Stomach smooth muscle (tissue), 2 donors: ENCODE measurements around the gene HS3ST5.
"Not testable (repeated sequence)": the region's sequence is repeated elsewhere in the genome, so short reads cannot be mapped to it uniquely, and the experiment has no call there.

Experiments used
- H3K27ac ChIP-seq: one replicate; pipeline ENCODE4 v1.7.0; 2013; ENCODE audit warnings: mild to moderate bottlenecking, low read length, inconsistent platforms
- H3K27me3 ChIP-seq, 2 donors: one replicate each; pipeline ENCODE4 v1.7.0; 2013; ENCODE audit warnings: low read length in 2 of 2; ENCODE audit not compliant: insufficient read depth in 2 of 2, control insufficient read depth in 1 of 2
- H3K36me3 ChIP-seq, 2 donors: one replicate each; pipeline ENCODE4 v1.7.0; 2013; ENCODE audit warnings: low read length in 2 of 2; ENCODE audit not compliant: control insufficient read depth in 2 of 2, insufficient read depth in 2 of 2
- H3K4me1 ChIP-seq: one replicate; pipeline ENCODE4 v1.7.0; 2013; ENCODE audit warnings: low read length; ENCODE audit not compliant: control insufficient read depth, insufficient read depth
- H3K4me3 ChIP-seq, 2 donors: one replicate each; pipeline ENCODE4 v1.7.0; 2013; ENCODE audit warnings: low read length in 2 of 2
- H3K9ac ChIP-seq, 2 donors: one replicate each; pipeline ENCODE4 v1.7.0; 2013; ENCODE audit warnings: low read length in 2 of 2, mild to moderate bottlenecking in 1 of 2
- H3K9me3 ChIP-seq, 2 donors: one replicate each; pipeline ENCODE4 v1.7.0; 2013; ENCODE audit warnings: low read length in 2 of 2; ENCODE audit not compliant: control insufficient read depth in 2 of 2
- donor health status: healthy.
- donor health status: Pancreatic carcinoma.

HS3ST5 gene

DNA sequence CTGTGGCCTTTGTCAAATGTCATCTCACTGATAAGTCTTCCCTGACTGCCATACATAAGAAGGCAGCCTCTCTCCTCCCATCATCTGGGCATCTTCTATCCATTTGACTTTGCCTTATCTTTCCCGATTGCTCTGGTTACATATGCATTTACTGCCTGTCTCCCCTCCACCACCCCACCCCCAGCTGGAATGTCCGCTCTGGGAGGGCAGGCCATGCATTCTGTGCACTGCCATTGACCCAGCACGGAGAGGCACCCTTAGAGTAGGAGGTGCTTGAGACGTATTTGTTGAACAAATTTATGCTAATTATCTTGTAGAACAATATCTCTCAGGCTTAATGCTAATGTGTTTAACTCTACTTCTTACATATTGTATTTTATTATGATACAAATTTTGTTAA, 188.0 kb downstream of the HS3ST5 start:
- H3K27ac ChIP-seq = no peak overlapping the region
- no peaks in the 10 kb centered on the region for H3K4me1 ChIP-seq
- no peak overlapping the region for H3K4me3 ChIP-seq
- no peaks in the 10 kb centered on the region for H3K36me3 ChIP-seq
- no peak overlapping the region for H3K9ac ChIP-seq
- H3K27me3 ChIP-seq = no peaks in the 10 kb centered on the region
- no peaks in the 10 kb centered on the region for H3K9me3 ChIP-seq

DNA sequence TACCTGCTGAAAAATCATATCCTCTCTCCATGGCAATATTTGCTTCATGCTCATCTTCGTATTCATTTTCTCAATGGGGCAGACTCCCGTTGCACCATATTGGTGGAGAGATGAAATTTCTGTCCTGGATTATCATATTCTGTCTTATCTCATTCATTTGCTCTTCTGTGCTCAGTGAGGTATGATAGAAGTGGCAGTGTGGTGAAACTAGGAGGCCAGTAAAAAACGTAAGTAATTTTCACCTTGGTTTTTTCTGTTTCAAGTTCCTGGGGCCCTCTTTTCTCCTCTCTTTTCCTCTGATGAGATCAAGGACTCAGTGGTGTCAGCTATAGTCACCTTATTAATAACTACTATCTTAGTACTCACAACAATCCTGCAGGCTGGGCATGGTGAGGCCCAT, 189.4 kb downstream of the HS3ST5 start:
- Histone ChIP-seq H3K36me3 (no peaks in the 10 kb centered on the region), H3K4me1 (no peaks in the 10 kb centered on the region), H3K9me3 (no peaks in the 10 kb centered on the region), H3K27ac (no peak overlapping the region), H3K4me3 (no peak overlapping the region), H3K27me3 (no peaks in the 10 kb centered on the region), H3K9ac (no peak overlapping the region)

DNA sequence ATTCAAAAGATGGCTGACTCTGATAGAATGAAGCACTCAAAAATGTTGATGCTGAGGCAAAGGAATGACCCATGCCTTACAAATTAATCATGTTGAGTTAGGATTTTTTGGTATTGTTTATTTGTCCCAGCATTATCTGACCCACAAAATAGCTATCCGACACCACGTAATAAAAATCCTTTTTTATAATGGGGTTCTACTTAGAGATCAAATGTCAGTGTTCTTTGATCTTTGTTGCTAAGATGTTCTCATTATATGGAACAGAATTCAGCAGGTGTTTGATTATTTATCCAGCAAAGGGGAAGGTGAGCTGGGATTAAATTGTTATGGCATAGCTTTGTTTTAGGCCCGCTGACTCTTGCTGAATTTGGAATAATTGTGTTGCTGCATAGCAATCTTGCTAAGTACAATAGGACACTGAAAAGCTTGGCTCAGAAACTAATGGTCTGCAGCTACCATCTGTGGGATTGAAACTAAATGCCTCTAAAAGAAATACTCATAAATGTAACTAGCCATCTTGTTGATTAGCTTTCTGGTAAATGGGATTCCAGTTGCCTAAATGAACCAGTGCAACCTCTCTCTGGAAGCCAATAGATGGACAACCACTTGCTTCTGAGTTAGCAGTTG, 191.6 kb downstream of the HS3ST5 start:
- H3K4me1 ChIP-seq = no peaks in the 10 kb centered on the region
- H3K9ac ChIP-seq = no peak overlapping the region
- no peak overlapping the region for H3K27ac ChIP-seq
- H3K4me3 ChIP-seq = no peak overlapping the region
- H3K27me3 ChIP-seq = no peaks in the 10 kb centered on the region
- peaks cover 0 to 4% of the 10 kb centered on the region in 2 donors for H3K9me3 ChIP-seq
- H3K36me3 ChIP-seq = no peaks in the 10 kb centered on the region

DNA sequence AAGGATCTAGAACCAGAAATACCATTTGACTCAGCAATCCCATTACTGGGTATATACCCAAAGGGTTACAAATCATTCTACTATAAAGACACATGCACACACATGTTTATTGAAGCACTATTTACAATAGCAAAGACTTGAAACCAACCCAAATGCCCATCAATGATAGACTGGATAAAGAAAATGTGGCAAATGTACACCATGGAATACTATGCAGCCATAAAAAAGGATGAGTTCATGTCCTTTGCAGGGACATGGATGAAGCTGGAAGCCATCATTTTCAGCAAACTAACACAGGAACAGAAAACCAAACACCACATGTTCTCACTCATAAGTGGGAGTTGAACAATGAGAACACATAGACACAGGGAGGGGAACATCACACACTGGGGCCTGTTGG, 193.6 kb downstream of the HS3ST5 start:
- H3K4me1 ChIP-seq, H3K4me3 ChIP-seq, H3K9me3 ChIP-seq, H3K27ac ChIP-seq, H3K27me3 ChIP-seq, H3K9ac ChIP-seq, H3K36me3 ChIP-seq: not testable (repeated sequence)

DNA sequence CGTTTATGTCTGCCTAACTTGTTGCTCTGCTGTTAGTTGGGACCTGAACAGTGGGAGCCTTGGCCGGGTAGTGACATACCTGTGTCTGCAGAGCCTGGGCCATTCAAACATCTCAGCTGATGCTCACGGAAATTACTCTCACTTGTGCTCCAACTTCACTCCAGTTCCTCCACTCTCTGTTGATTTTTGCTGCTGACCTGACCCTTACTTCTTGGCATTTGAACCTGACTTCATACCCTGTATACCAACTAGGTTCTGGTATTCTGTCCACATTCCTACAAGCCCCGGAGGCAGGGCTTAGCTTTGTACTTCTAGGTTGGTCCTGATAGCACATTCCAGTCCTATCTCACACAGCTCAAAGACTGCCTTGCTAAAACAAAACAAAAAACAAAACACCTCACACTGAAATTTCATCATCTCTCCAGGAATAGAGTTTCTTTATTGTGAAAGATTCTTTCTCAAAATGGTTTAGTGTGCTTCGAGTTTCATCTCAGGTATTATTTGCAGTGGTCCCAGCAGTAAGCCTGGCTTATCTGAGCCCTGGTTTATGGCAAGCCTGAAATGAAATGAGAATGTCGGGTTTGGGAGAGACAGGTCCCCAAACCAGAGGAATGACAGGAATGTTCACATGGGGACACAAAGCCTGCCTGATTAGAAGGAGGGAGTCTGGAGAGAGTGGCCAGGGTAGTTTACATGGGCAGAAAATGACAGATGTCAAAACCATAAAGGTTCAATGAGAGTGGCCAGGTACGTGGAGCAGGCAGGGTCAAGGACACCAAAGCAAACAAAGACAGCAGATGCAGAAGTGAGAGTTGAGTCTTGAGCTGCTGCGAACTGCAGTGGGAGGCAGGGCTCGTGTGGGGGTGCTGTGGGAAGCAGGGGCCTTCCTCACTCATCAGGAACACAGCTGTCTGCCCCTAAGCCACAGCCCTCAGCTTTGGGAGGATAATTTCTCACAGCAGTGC, 197.7 kb downstream of the HS3ST5 start:
- Histone ChIP-seq H3K9ac (no peak overlapping the region), H3K4me3 (no peak overlapping the region), H3K27ac (no peak overlapping the region), H3K27me3 (no peaks in the 10 kb centered on the region), H3K36me3 (no peaks in the 10 kb centered on the region), H3K9me3 (peaks cover 0 to 4% of the 10 kb centered on the region in 2 donors), H3K4me1 (no peaks in the 10 kb centered on the region)

DNA sequence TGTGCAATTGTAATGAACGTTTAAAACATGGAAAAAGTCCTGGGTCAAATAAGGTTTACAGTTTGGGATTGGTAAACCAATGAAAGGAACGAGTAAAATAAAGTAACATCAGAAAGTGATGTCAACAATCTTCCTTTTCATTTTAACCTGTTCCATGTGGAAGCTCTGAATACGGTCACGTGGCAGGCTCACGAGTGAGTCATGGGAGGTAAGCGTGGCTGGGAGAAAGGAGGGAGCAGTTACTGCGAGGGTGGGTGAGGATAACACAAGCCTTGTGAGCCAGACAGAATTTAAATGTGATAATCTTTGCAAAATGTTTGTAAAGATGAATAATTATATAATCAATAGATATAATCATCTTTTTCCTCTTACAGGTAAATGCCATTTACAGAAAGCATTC, 200.6 kb downstream of the HS3ST5 start:
- Histone ChIP-seq H3K27me3 (no peaks in the 10 kb centered on the region), H3K36me3 (no peaks in the 10 kb centered on the region), H3K9me3 (peaks cover 0 to 7% of the 10 kb centered on the region in 2 donors), H3K27ac (no peak overlapping the region), H3K9ac (no peak overlapping the region), H3K4me1 (no peaks in the 10 kb centered on the region), H3K4me3 (no peak overlapping the region)

DNA sequence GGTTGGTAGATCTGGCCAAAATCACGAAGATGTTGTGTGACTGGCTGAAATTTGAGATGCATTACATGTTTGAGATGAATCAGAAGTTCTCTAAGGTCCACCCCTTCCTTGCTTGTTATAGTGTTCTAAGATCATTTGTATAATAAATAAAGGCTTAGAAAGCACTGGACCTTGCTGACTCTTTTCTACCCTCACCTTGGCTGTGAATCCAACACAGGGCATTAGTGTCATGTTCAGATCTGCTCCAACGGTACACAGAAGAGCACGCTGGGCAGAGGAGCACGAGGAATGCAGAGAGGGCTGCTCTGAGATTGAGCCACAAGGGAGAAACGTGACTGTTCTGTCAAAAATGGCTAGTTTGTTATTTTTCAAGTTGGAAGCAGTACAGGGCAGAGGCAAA, 202.4 kb downstream of the HS3ST5 start:
- peaks cover 0 to 3% of the 10 kb centered on the region in 2 donors for H3K9me3 ChIP-seq
- H3K27ac ChIP-seq = no peak overlapping the region
- no peaks in the 10 kb centered on the region for H3K27me3 ChIP-seq
- no peaks in the 10 kb centered on the region for H3K36me3 ChIP-seq
- H3K9ac ChIP-seq = no peak overlapping the region
- H3K4me1 ChIP-seq = no peaks in the 10 kb centered on the region
- no peak overlapping the region for H3K4me3 ChIP-seq

DNA sequence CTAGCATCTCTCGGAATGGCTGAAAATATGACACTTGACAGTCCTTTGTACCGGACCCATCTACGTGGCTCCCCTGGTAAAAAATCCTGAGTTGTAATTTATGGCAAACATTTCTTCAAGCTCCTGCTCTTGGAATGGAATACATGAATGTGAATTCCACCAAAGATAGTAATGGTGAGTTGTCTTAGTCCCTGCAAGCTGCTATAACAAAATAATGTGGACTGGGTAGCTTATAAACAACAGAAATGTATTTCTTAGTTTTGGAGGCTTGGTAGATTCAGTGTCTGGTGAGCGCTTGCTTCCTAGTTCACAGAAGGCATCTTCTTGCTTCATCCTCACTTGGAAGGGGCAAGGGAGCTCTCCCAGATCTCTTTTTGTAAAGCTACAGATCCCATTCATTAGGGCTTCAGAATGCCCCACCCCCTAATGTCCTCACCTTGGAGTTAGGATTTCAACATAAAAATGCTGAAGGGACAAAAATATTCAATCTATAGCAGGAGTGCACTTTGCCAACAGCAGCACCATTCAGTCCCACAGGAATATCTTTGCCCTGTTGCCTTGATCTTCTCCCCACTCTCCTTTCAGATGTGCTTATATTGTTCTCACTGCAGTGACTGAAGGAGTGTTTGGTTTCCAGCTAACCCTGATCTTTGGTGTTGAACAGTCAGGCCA, 204.1 kb downstream of the HS3ST5 start:
- H3K9me3 ChIP-seq = peaks cover 0 to 3% of the 10 kb centered on the region in 2 donors
- H3K4me1 ChIP-seq = no peaks in the 10 kb centered on the region
- H3K27me3 ChIP-seq = no peaks in the 10 kb centered on the region
- no peaks in the 10 kb centered on the region for H3K36me3 ChIP-seq
- H3K27ac ChIP-seq = no peak overlapping the region
- no peak overlapping the region for H3K4me3 ChIP-seq
- H3K9ac ChIP-seq = no peak overlapping the region

DNA sequence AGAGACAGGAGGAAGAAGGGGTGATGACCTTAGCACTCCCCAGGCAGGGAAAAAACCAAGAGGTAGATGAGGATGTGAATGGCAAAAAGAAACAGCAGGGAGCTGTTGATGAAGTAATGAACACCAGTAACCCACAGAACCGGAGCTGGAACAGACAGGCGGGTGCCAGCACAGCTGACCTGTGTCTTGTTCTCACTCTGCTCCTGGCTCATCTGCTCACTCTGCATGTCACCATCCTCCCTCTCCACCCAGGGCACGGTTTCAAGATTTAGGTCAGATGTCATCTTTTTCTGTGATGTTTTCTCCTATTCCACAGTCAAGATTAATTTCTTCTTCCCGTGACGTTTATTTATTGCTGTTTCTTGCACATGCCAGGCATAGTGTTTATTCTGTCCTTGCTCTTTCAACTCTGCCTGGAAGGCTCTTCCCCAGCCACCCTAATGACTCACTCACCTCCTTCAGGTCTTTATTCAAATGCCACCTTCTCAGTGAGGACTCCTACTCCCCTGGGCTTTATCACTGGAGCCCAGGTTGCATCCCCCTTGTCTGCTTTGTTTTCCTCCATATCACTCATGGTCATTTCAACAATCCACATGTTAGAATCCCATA, 207.4 kb downstream of the HS3ST5 start:
- Histone ChIP-seq H3K27me3 (no peaks in the 10 kb centered on the region), H3K36me3 (no peaks in the 10 kb centered on the region), H3K9ac (no peak overlapping the region), H3K4me1 (no peaks in the 10 kb centered on the region), H3K27ac (no peak overlapping the region), H3K9me3 (peaks cover 0 to 3% of the 10 kb centered on the region in 2 donors), H3K4me3 (no peak overlapping the region)

DNA sequence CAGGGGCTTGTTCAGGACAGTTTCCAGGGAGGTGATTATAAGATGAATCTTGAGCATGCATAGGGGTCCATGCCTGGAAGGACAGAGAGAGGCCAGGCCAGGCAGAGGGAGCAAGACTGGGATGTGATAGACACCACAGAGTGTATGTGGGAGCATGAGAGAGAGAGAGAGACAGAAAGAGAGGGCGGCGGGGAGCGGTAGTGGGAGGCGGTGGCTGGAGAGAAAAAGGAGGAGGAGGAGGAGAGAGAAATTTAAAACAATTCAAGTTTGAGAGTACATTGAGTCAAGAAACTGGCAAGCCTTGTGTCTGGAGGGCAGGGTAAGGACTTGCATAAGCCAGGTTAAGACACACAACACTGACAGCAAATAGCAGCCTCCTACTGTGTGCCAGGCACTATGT, 209.0 kb downstream of the HS3ST5 start:
- H3K9me3 ChIP-seq = peaks cover 0 to 2% of the 10 kb centered on the region in 2 donors
- no peaks in the 10 kb centered on the region for H3K36me3 ChIP-seq
- H3K4me1 ChIP-seq = no peaks in the 10 kb centered on the region
- no peak overlapping the region for H3K27ac ChIP-seq
- no peak overlapping the region for H3K9ac ChIP-seq
- H3K4me3 ChIP-seq = no peak overlapping the region
- no peaks in the 10 kb centered on the region for H3K27me3 ChIP-seq
